ENCODE data around the gene TRIM49B.
"Not testable (repeated sequence)": the region's sequence is repeated elsewhere in the genome, so short reads cannot be mapped to it uniquely, and the experiment has no call there.

TRIM49B gene, protein sequence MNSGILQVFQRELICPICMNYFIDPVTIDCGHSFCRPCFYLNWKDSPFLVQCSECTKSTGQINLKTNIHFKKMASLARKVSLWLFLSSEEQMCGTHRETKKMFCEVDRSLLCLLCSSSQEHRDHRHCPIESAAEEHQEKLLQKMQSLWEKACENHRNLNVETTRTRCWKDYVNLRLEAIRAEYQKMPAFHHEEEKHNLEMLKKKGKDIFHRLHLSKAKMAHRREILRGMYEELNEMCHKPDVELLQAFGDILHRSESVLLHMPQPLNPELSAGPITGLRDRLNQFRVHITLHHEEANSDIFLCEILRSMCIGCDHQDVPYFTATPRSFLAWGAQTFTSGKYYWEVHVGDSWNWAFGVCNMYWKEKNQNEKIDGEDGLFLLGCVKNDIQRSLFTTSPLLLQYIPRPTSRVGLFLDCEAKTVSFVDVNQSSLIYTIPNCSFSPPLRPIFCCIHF

DNA sequence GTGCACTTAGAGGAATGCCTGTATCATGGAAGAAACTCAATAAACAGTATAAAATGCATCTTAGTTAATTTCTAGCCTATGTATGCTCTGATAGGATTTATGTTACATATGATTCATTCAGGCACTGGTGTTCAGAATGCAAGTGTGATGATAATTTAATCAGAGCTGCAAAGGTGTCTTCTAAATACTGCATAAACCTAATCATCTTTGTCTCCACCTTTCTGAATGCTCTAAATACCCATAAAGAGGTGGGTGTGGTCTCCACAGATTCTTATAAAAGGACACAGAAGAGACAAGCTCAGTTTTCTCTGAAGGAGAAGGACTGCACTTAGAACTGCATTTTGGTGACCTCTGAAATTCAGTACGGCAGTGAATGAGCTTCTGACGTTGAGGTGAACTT is at the start of gene TRIM49B:
TSS of gene TRIM49B (plus strand) at position 301 of the 400 bp plus-strand sequence. CDS start 2,777 bp downstream, outside the sequence.
- not testable (repeated sequence) for DNase-seq (ENCODE audit: low read depth); H3K4me3 ChIP-seq (ENCODE audit: low read length)

DNA sequence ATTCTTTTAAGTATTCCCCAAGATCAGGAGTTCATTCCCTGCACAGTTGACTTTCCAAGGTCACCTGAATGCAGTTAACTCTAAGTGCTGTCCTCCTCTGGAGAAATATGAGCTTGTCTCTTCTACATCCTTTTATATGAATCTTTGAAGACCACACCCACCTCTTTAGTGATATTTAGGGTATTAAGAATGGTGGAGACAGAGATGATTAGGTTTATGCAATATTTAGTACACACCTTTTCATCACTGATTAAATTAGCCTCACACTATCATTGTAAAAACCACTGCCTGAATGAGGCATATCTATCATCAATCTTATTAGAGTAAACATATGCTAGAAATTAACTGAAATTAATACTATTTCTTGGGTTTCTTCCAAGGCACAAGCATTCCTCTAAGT is 44.8 kb upstream of the TRIM49B start, which contains the start of gene TRIM51G:
TSS of gene TRIM51G (minus strand) at position 101 of the 400 bp plus-strand sequence. CDS start 2,190 bp downstream, outside the sequence.
- not testable (repeated sequence) for DNase-seq (ENCODE audit: low read depth); H3K4me3 ChIP-seq (ENCODE audit: low read length)

DNA sequence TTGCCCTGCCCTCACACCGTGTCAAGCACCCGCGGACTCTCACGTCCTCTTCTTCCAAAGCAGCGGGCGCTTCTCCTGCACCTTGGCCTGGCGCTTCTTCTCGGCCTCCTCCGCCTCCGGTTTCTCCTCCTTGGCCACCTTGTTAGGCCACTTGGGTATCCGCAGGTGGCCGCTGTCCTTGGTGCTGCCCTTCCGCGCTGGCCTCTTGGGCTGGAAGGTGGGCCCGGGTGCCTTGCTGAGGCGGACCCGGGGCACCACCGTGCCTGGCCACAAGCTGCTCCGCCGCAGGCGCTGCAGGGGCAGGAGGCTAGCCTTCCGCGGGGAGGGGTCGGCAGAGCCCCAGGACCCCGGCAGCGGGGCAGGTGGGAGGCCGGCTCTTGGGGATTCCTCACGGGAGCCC is 19.6 kb downstream of the TRIM49B start:
- DNase-seq (ENCODE audit: low read depth); H3K4me3 ChIP-seq (ENCODE audit: low read length): not testable (repeated sequence)

DNA sequence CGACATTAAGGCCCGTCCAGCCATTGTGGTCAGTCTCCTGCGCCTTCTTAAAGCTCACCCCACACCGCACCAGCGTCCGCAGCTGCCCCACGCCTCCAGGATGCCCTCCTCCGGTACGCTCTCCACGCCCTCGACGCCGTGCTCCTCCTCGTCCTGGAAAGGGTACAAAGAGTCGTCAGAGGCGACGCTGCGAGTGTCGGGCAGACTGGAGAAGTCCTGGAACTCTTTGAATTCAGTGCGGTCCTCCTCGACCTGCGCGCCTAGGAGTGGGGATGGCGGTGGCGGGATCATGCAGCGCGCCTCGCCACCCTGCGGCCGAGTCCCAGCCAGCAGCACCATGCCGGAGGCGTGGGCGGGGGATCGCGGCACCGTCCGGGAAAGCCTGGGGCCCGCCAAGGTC is 21.2 kb downstream of the TRIM49B start:
- DNase-seq (ENCODE audit: low read depth); H3K4me3 ChIP-seq (ENCODE audit: low read length): not testable (repeated sequence)

DNA sequence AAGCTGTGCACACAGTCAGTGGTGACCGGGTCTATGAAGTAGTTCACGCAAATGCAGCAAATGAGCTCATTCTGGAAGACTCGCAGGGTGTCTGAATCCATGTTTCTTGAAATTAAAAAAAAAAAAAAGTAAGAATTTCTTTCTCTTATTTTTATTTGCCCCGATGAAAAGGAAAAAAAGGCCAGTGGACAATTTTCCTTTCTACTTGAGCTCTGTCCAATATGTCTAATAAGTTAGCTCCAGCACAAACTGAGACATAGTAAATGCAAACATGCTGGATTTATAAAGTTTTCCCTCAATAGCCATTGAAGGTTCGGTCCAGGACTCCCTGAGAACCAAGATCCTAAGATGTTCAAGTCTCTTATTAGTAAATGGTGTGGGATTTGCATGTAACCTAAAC is 30.4 kb downstream of the TRIM49B start, which contains the start of gene TRIM64C:
TSS of gene TRIM64C (minus strand) at position 101 of the 400 bp plus-strand sequence. CDS start at position 101, 0 bp downstream.
- not testable (repeated sequence) for DNase-seq (ENCODE audit: low read depth); H3K4me3 ChIP-seq (ENCODE audit: low read length)

DNA sequence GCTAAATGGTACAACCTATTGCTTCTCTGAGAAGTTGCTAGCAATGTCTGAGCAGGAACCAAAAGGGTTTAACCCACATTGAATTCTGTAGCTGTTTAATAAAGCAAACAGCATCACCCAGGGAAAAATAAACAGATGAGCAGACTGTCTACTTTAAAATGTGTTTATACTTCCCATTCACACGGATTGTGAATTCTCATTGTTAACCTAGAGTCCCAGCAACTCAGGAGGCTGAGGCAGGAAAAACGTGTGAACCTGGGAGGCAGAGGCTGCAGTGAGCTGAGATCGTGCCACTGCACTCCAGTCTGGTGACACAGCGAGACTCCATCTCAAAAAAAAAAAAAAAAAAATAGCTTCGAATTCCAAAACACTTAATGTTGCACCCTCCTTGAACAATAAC is 41.3 kb downstream of the TRIM49B start:
- not testable (repeated sequence) for DNase-seq (ENCODE audit: low read depth); H3K4me3 ChIP-seq (ENCODE audit: low read length)

All from epithelial cell of esophagus (primary cell).